ENCODE measurements around the gene COBLL1.

- TF ChIP-seq CTCF (optimal IDR thresholded peaks at IDR 0.05 in 1 of 3, IDR thresholded peaks at IDR 0.05 in 1 of 3, conservative IDR thresholded peaks at IDR 0.05 in 1 of 3; ENCODE audit: extremely low read depth in 1 of 3, insufficient read depth in 2 of 3, low read length in 3 of 3): no peak
- no peak for TF ChIP-seq EZH2 (IDR thresholded peaks at IDR 0.05; ENCODE audit: low read length)
These were observed 137.5 kb downstream of the COBLL1 start for GRCh38 chr2:164703915-164704706.
